AG10803 (cell line): ENCODE results near the gene IL31RA.

Source experiments
- DNase-seq: peaks from one replicate; pipeline ENCODE4 v3.0.0; 2010; ENCODE audit warnings: low read depth
- H3K4me3 ChIP-seq: 2 replicates; pipeline ENCODE4 v1.5.1; 2011; ENCODE audit warnings: mild to moderate bottlenecking, low read length, control low read depth
- CTCF ChIP-seq: conservative IDR thresholded peaks from 2 replicates; pipeline ENCODE4 v1.5.1; 2011; ENCODE audit warnings: mild to moderate bottlenecking, low read length, control low read depth, inconsistent platforms

Gene IL31RA

GRCh38 chr5:55927861-55928655 is 76.9 kb downstream of the IL31RA start:
- DNase-seq, result no peak
- no peak overlapping the region for H3K4me3 ChIP-seq
- no peak for TF ChIP-seq CTCF

GRCh38 chr5:55929020-55929799 is 78.1 kb downstream of the IL31RA start:
- TF ChIP-seq CTCF, result no peak
- DNase-seq, result no peak
- H3K4me3 ChIP-seq, result no peak overlapping the region

GRCh38 chr5:55932700-55933099 is 81.5 kb downstream of the IL31RA start:
- TF ChIP-seq CTCF, result no peak
- DNase-seq, result no peak
- no peak overlapping the region for H3K4me3 ChIP-seq

GRCh38 chr5:55933377-55934114 is 82.4 kb downstream of the IL31RA start:
- no peak for TF ChIP-seq CTCF
- no peak for DNase-seq
- no peak overlapping the region for H3K4me3 ChIP-seq

GRCh38 chr5:55934115-55934613 is 83.0 kb downstream of the IL31RA start:
- no peak for TF ChIP-seq CTCF
- no peak for DNase-seq
- H3K4me3 ChIP-seq, result no peak overlapping the region

- H3K4me3 ChIP-seq, result no peak overlapping the region
- no peak for TF ChIP-seq CTCF
- no peak for DNase-seq
Measured at GRCh38 chr5:55934720-55935119, 83.6 kb downstream of the IL31RA start.
